ENCODE data around the gene SLC6A3. TPM values are rescaled to one million over a fixed set of nuclear protein-coding genes. Genes with fewer than 3 reads are reported as not detected.

Gene SLC6A3
- total and polyA plus RNA-seq, 4 donors: 0.30 to 1.1 (median 0.90) TPM

DNA sequence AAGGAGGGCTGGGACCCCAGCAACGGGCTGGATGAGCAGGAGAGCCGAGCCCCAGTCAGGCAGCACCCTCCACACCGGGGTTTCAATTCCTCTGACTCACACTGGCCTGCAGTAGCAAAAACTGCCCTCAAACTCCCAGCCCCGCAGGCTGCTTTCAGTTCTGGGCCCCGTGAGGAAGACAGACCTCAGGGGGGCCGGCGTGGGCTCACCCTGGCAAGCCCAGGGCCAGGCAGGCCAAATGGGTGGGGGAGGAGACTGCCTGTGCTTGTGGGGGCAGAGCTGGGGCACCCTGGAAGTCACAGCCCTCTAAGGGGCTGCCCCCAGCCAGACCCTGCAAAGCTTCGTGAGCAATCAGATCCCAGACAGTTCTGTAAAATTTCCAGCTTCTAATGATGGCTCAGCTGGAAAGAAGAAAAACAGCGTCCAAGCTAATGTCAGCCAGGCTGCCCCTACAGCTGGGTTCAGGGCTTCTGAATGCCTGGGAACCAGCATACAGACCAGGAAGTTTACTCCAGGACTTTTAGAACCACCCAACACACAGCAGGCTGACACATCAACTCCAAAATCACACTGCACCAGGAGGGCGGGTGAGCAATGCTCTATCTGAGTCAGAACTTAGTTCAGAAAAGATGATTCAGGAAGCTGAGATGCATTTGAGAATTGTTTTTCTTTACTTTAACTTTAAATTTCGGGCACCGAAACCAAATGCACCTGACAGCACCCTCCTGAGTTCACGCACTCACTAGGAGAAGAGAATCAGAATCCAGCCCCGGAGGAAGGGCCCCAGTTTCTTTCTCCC, 43.8 kb upstream of the SLC6A3 start:
- no peak overlapping the region for H3K27ac ChIP-seq (ENCODE audit: low read depth in 1 of 2, low read length in 1 of 2)
- H3K4me1 ChIP-seq (ENCODE audit: control insufficient read depth in 5 of 5, insufficient read depth in 5 of 5, low read length in 5 of 5): no peaks in the 10 kb centered on the region
- TF ChIP-seq, protein P1, sequence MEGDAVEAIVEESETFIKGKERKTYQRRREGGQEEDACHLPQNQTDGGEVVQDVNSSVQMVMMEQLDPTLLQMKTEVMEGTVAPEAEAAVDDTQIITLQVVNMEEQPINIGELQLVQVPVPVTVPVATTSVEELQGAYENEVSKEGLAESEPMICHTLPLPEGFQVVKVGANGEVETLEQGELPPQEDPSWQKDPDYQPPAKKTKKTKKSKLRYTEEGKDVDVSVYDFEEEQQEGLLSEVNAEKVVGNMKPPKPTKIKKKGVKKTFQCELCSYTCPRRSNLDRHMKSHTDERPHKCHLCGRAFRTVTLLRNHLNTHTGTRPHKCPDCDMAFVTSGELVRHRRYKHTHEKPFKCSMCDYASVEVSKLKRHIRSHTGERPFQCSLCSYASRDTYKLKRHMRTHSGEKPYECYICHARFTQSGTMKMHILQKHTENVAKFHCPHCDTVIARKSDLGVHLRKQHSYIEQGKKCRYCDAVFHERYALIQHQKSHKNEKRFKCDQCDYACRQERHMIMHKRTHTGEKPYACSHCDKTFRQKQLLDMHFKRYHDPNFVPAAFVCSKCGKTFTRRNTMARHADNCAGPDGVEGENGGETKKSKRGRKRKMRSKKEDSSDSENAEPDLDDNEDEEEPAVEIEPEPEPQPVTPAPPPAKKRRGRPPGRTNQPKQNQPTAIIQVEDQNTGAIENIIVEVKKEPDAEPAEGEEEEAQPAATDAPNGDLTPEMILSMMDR (IDR thresholded peaks at IDR 0.05; ENCODE audit: control extremely low read depth, extremely low read depth): no peak
- 79 to 83% methylated on average over 14 of the region's 14 CpGs for WGBS, 2 donors
- H3K36me3 ChIP-seq (ENCODE audit: control insufficient read depth in 4 of 4, insufficient read depth in 4 of 4, low read length in 4 of 4): peaks cover 0 to 81% (median 35%) of the 10 kb centered on the region in 4 donors
- H3K27me3 ChIP-seq (ENCODE audit: control insufficient read depth in 3 of 3, insufficient read depth in 3 of 3, low read length in 2 of 3): no peaks in the 10 kb centered on the region
- H3K4me3 ChIP-seq: no peak overlapping the region
- H3K9me3 ChIP-seq (ENCODE audit: control insufficient read depth in 4 of 4, insufficient read depth in 3 of 4, low read length in 3 of 4): peaks cover 0 to 2% (median 0%) of the 10 kb centered on the region in 4 donors
- DNase-seq (peak in 1 of 3 donors; percentile 25), ATAC-seq (ENCODE audit: insufficient read depth, low FRiP score) (peak; percentile 51)
- H3K9ac ChIP-seq (ENCODE audit: insufficient read depth in 1 of 2, low read length in 2 of 2): no peak overlapping the region

DNA sequence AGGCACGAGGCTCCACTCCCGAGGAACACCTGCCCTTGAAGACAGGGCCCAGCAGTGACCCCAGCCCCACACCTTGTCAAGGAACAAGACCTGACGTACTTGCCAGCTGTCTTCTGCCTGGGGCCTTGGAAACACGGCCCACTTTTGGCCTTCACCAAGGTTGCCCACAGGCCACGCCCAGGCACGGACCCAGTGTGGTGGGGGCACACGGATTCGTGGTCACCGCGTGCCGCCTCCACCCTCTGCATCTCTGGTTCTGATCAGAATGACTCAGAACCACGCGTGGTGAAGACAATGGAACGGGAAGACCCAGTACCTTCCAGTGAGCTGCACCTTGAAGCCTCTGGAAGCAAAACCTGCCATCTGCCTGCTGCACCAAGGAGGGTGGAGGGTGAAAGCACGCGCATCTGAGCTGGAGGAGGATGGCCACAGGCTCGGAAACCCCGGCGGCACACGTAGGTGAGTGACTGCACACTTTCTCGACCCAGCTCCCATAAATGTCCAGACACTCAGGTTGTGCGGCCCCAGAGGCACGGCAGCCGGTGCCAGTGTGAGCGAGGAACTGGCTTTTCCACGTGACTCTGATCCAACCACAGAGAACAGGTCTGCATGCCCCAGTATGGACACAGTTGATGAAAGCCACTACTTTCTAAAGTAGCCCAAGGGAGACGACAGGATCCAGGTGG, 42.0 kb upstream of the SLC6A3 start:
- H3K36me3 ChIP-seq (ENCODE audit: control insufficient read depth in 4 of 4, insufficient read depth in 4 of 4, low read length in 4 of 4): peaks cover 0 to 81% (median 31%) of the 10 kb centered on the region in 4 donors
- no peak overlapping the region for H3K27ac ChIP-seq (ENCODE audit: low read depth in 1 of 2, low read length in 1 of 2)
- no peak overlapping the region for H3K9ac ChIP-seq (ENCODE audit: insufficient read depth in 1 of 2, low read length in 2 of 2)
- TF ChIP-seq, protein P1 (IDR thresholded peaks at IDR 0.05; ENCODE audit: control extremely low read depth, extremely low read depth): no peak
- ATAC-seq (ENCODE audit: insufficient read depth, low FRiP score) (no peak), DNase-seq (no peak)
- 91 to 93% methylated on average over 27 of the region's 27 CpGs for whole genome bisulfite sequencing, 2 donors
- H3K4me3 ChIP-seq: no peak overlapping the region
- peaks cover 0 to 2% (median 0%) of the 10 kb centered on the region in 4 donors for H3K9me3 ChIP-seq (ENCODE audit: control insufficient read depth in 4 of 4, insufficient read depth in 3 of 4, low read length in 3 of 4)
- H3K4me1 ChIP-seq (ENCODE audit: control insufficient read depth in 5 of 5, insufficient read depth in 5 of 5, low read length in 5 of 5): no peaks in the 10 kb centered on the region
- no peaks in the 10 kb centered on the region for H3K27me3 ChIP-seq (ENCODE audit: control insufficient read depth in 3 of 3, insufficient read depth in 3 of 3, low read length in 2 of 3)

DNA sequence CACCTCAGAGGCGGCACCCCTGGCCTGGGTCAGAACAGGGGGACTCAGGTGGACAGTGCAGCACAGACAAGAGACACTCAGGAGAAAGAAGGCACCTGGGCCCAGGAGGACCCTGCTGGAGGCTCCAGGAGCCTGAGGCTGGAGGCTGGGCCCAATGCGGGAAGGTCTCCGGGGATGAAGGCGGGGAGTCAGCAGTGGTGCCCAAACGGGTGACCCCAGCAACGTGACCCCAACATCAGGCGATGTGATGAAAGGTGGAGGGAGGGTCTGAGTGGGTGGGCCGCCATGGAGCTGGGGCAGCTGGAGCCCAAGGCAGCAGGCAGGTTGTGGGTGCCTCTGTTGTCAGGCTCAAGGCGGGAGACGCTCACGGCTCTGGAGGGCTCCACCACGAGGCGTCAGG, 41.0 kb upstream of the SLC6A3 start:
- Histone ChIP-seq H3K27me3 (ENCODE audit: control insufficient read depth in 3 of 3, insufficient read depth in 3 of 3, low read length in 2 of 3) (no peaks in the 10 kb centered on the region), H3K4me1 (ENCODE audit: control insufficient read depth in 5 of 5, insufficient read depth in 5 of 5, low read length in 5 of 5) (no peaks in the 10 kb centered on the region), H3K9me3 (ENCODE audit: control insufficient read depth in 4 of 4, insufficient read depth in 3 of 4, low read length in 3 of 4) (peaks cover 0 to 2% (median 0%) of the 10 kb centered on the region in 4 donors), H3K9ac (ENCODE audit: insufficient read depth in 1 of 2, low read length in 2 of 2) (no peak overlapping the region), H3K4me3 (no peak overlapping the region), H3K36me3 (ENCODE audit: control insufficient read depth in 4 of 4, insufficient read depth in 4 of 4, low read length in 4 of 4) (peaks cover 0 to 74% (median 26%) of the 10 kb centered on the region in 4 donors), H3K27ac (ENCODE audit: low read depth in 1 of 2, low read length in 1 of 2) (no peak overlapping the region)
- TF ChIP-seq, protein P1 (IDR thresholded peaks at IDR 0.05; ENCODE audit: control extremely low read depth, extremely low read depth): no peak
- 93 to 95% methylated on average over 13 of the region's 13 CpGs for WGBS, 2 donors
- DNase-seq (no peak), ATAC-seq (ENCODE audit: insufficient read depth, low FRiP score) (no peak)

Data from lung (tissue), 12 donors.